Measurements from ENCODE around the gene ISM2.

The ISM2 gene

GRCh38 chr14:77467801-77468200 lies 30.8 kb downstream of the ISM2 start:
- no peak for DNase-seq (ENCODE audit: low spot score)

GRCh38 chr14:77459072-77459723 lies 39.4 kb downstream of the ISM2 start:
- peak; percentile 68 for DNase-seq (ENCODE audit: low spot score)

DNA sequence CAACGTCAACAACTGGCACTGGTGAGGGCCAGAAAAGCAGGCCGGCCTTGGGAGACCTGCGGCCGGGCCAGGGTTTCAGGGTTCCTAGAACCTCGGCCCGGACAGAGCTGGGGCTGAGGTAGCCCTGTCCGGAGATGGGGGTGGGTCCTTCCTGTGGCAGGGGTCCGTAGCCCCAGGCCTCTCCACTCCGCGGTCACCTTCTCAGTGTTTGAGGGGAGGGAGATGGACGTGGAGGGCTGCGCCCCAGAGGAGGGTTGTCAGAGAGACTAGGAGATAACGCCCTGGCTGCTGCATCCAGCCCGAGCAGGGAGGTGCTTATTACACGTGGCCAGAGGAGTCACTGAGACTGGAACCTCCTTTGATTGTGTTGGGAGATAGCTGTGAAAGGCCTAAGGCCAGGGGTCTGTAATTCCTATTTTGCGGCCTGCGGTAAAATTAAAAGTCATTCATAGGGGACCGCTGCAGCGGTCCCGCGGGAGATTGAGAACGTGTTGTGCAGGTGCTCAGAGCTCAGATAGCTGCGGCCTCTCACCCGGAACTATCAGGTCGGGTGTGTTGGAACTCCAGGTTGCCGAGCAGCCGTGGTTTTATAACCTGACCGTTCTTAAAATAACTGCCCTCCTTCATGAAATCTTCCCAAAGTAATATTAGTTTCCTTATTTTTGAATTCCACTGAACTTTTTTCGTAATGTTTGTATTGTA lies 40.2 kb downstream of the ISM2 start:
- peak; percentile 32 for DNase-seq (ENCODE audit: low spot score)

DNA sequence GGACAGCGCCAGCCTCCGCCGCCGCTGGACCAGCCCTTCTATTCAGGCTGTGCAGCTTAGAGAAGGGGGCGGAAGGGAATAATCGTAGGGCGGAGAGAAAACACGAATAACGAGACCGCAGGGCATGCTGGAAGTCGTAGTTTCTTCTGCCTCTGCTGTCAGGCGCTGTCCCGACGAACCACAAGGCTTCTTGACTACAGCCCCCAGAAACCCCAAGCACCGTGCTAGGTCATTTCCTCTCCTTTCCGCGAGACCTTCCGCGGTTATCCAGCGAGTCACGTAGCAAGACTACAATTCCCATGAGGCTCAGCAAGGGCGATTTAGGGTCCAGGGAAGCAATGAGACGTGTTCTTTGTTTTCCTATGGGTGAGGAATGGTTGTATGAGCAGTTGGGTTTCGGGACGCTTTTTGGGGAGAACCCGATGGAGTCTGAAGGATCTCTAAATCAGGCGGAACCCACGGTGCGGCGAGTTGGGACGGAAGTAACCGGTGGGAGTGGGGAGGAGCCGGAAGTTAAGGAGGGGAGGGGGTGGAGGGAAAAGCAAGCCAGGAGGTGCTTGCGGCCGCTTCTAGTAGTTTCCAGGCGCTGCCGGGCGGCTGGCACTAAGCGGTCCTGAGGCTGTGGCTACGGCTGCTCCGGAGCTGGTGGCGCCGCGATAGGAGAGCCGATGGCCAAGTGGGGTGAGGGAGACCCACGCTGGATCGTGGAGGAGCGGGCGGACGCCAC lies 40.9 kb downstream of the ISM2 start, which contains the start of the genes AHSA1 and VIPAS39:
Gene AHSA1, plus strand, starts transcription at position 572 of the 727 bp plus-strand sequence. Its CDS starts 97 bp downstream, at position 669.
Gene VIPAS39, minus strand, starts transcription at position 80 of the 727 bp plus-strand sequence. CDS start 3,499 bp downstream, outside the sequence.
- DNase-seq (ENCODE audit: low spot score): peak; percentile 100

GRCh38 chr14:77457115-77457521 lies 41.5 kb downstream of the ISM2 start:
- no peak for DNase-seq (ENCODE audit: low spot score)

GRCh38 chr14:77455966-77456640 lies 42.5 kb downstream of the ISM2 start:
- DNase-seq (ENCODE audit: low spot score): no peak

DNA sequence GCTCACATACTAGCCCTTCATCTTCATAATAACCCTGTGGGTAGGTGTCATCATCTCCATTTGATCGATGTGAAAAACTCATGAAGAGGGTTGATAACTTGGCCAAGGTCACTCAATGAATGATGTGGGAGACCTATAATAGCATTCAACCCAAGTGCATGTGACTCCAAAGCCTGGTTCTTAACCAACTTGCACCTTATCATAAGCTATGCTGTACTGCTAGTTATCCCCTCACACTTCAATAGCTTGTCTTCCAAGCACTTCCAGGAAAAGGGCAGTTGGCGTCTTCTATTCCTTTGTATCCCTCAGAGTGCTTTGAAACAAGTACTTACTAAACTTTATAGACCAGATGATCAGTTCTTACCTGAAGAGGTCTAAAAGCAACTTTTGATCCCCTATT lies 56.4 kb downstream of the ISM2 start:
- no peak for DNase-seq (ENCODE audit: low spot score)

GRCh38 chr14:77439861-77440260 lies 58.8 kb downstream of the ISM2 start:
- DNase-seq (ENCODE audit: low spot score): no peak

GRCh38 chr14:77438596-77438995 lies 60.0 kb downstream of the ISM2 start:
- no peak for DNase-seq (ENCODE audit: low spot score)

DNA sequence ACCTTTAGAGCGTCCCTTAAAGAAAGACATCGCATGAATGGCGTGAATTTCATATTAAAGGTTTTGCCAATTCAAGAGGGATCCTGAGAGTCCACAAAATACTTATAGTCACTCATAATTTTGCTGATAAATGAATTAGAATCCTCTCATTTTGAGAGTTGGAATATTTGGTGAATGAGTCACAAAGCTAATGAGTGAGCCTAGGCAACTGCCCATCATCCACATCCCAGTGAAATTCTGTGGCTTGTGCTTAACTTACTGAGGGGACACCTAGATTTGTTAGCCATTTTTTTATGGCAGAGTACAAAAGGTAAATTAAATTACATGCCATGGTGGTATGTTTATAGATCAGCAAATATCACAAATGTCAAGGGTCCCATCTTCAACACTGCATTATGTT lies 62.6 kb downstream of the ISM2 start:
- DNase-seq (ENCODE audit: low spot score): no peak

GRCh38 chr14:77426396-77426795 lies 72.2 kb downstream of the ISM2 start:
- no peak for DNase-seq (ENCODE audit: low spot score)

DNA sequence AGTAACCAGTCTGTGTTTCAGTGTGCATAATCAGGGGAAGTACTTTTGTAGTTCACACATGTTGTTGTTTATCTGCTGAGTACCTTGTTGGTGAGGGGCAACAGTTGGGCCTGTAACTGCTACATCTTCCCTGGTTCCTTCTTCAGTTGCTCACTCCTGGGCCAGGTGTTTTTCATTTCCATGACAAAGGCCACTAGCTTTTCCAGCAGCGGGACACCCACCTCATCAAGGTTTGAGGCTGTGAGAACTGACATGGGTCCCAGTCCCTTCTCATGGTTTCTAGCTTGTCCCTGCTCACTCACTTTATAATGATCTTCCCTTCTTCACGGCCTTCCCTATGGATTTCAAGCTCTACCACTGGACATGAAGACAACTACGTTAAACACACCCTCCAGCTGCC lies 73.8 kb downstream of the ISM2 start:
- DNase-seq (ENCODE audit: low spot score): no peak
